22Rv1 (cell line): ENCODE results near the gene ILKAP.

Source experiments
- H3K27ac ChIP-seq: fragments of 450-650 bp; 2 replicates; pipeline ENCODE4 v1.5.1; 2017
- ZFX ChIP-seq: fragments of 450-650 bp; IDR thresholded peaks from 2 replicates; pipeline ENCODE4 v1.6.1; 2017; ENCODE audit warnings: antibody characterized with exemption, borderline replicate concordance
- TF ChIP-seq, protein P1 (sequence below): fragments of 450-650 bp; IDR thresholded peaks from 2 replicates; pipeline ENCODE4 v1.5.1; 2017; ENCODE audit warnings: mild to moderate bottlenecking

The ILKAP gene

GRCh38 chr2:238129166-238130010, 74.1 kb downstream of the ILKAP start:
- no peak overlapping the region for H3K27ac ChIP-seq
- TF ChIP-seq, protein P1, sequence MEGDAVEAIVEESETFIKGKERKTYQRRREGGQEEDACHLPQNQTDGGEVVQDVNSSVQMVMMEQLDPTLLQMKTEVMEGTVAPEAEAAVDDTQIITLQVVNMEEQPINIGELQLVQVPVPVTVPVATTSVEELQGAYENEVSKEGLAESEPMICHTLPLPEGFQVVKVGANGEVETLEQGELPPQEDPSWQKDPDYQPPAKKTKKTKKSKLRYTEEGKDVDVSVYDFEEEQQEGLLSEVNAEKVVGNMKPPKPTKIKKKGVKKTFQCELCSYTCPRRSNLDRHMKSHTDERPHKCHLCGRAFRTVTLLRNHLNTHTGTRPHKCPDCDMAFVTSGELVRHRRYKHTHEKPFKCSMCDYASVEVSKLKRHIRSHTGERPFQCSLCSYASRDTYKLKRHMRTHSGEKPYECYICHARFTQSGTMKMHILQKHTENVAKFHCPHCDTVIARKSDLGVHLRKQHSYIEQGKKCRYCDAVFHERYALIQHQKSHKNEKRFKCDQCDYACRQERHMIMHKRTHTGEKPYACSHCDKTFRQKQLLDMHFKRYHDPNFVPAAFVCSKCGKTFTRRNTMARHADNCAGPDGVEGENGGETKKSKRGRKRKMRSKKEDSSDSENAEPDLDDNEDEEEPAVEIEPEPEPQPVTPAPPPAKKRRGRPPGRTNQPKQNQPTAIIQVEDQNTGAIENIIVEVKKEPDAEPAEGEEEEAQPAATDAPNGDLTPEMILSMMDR = no peak

- H3K27ac ChIP-seq = no peak overlapping the region
- no peak for TF ChIP-seq ZFX
- TF ChIP-seq, protein P1 = no peak
Observed at GRCh38 chr2:238128534-238129001, 74.9 kb downstream of the ILKAP start.

GRCh38 chr2:238128061-238128440, 75.4 kb downstream of the ILKAP start:
- H3K27ac ChIP-seq = no peak overlapping the region
- no peak for TF ChIP-seq ZFX
- TF ChIP-seq, protein P1 = no peak

DNA sequence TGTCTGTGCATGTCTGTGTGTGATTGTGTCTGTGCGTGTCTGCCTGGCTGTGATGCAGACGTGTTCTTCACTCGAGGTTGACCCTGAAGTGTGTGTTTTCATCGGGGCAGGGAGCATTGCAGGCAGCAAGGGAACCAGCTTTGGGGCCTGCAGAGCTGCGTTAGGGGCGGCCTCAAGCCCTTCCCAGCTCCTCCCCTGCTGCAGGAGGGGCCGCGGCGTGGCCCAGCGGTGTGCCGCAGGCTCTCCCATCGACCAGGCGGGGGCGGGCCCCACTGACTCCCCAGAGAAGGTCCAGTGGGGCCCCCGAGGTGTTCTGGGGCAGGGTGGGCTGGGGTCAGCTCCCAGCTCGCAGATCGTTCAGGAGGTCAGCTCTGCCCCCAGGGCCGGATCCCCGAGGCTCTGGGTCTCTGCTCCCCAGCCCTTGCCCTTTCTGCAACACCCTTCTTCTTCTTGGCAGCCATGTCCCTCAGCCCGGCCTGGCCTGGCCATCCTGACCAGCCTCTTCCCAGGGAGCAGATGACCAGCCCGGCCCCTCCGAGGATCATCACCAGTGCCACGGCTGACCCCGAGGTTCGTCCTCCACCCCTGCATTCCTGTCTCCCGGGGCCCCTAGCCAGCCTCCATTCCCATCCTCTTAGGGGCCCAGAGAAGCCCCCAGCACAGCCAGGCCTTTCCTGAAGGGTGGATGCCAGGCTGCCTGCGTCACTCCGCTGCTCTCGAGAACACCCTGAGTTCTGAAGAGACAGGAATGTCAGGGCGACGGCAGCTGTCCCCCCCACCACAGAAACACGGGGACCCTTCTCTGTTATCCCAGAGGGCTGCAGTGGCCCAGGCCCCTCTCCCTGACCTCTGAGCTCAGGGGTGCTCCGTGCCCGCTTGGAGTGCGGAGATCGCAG, 76.1 kb downstream of the ILKAP start:
- H3K27ac ChIP-seq = no peak overlapping the region
- TF ChIP-seq, protein P1 = no peak
- TF ChIP-seq ZFX = no peak

- H3K27ac ChIP-seq = no peak overlapping the region
- TF ChIP-seq, protein P1 = no peak
- TF ChIP-seq ZFX = no peak
Observed at GRCh38 chr2:238126775-238127164, 76.7 kb downstream of the ILKAP start.

DNA sequence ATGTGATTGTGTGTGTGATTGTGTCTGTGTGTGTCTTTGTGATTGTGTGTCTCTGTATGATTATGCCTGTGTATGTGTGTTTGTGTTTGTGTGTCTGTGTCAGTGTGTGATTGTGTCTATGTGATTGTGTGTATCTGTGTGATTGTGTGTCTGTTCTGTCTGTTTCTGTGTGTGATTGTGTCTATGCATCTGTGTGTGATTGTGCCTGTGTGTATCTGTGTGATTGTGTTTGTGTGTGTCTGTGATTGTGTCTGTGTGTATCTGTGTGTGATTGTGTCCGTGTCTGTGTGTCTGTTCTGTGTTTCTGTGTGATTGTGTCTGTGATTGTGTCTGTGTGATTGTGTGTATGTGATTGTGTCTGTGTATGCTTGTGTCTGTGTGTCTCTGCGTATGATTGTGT, 77.2 kb downstream of the ILKAP start:
- TF ChIP-seq ZFX = no peak
- TF ChIP-seq, protein P1 = no peak
- H3K27ac ChIP-seq = no peak overlapping the region
